GM21723 (cell line): ENCODE results near the gene WIPI1.
A peak's percentile ranks its signal among the peaks of the same experiment; 100 is the strongest.

Experiments
- ATAC-seq: cut with Tn5 transposase; IDR thresholded peaks from one replicate; pipeline ENCODE4 v1.9.1; 2021; ENCODE audit warnings: mild to moderate bottlenecking, moderate library complexity; ENCODE audit not compliant: unreplicated experiment

Gene WIPI1

GRCh38 chr17:68439656-68440290 is 17.5 kb downstream of the WIPI1 start:
- no peak for ATAC-seq

GRCh38 chr17:68437979-68438822 is 19.1 kb downstream of the WIPI1 start:
- peak; percentile 82 for ATAC-seq

GRCh38 chr17:68435876-68436842 is 21.1 kb downstream of the WIPI1 start:
- peak; percentile 43 for ATAC-seq

GRCh38 chr17:68435361-68435760 is 21.9 kb downstream of the WIPI1 start:
- no peak for ATAC-seq

GRCh38 chr17:68433911-68434508 is 23.3 kb downstream of the WIPI1 start:
- ATAC-seq: no peak

- no peak for ATAC-seq
These were observed 24.1 kb downstream of the WIPI1 start for GRCh38 chr17:68433211-68433610.

GRCh38 chr17:68432086-68432864 is 25.0 kb downstream of the WIPI1 start:
- no peak for ATAC-seq

GRCh38 chr17:68431661-68432071 is 25.6 kb downstream of the WIPI1 start:
- no peak for ATAC-seq

- ATAC-seq: no peak
These were observed 26.2 kb downstream of the WIPI1 start for GRCh38 chr17:68431045-68431608.

- ATAC-seq: no peak
These were observed 27.4 kb downstream of the WIPI1 start for GRCh38 chr17:68429881-68430280.

GRCh38 chr17:68428498-68429172 is 28.7 kb downstream of the WIPI1 start:
- no peak for ATAC-seq

GRCh38 chr17:68427575-68427974 is 29.7 kb downstream of the WIPI1 start:
- no peak for ATAC-seq

GRCh38 chr17:68425979-68426378 is 31.3 kb downstream of the WIPI1 start:
- no peak for ATAC-seq

- no peak for ATAC-seq
These were observed 32.4 kb downstream of the WIPI1 start for GRCh38 chr17:68424861-68425260.

GRCh38 chr17:68424203-68424602 is 33.1 kb downstream of the WIPI1 start:
- no peak for ATAC-seq

- no peak for ATAC-seq
These were observed 34.0 kb downstream of the WIPI1 start for GRCh38 chr17:68423251-68423650.

- ATAC-seq: no peak
These were observed 34.5 kb downstream of the WIPI1 start for GRCh38 chr17:68422821-68423220.

GRCh38 chr17:68421486-68421885 is 35.8 kb downstream of the WIPI1 start:
- ATAC-seq: no peak

GRCh38 chr17:68420065-68420464 is 37.2 kb downstream of the WIPI1 start:
- no peak for ATAC-seq
